Central memory CD4-positive, alpha-beta T cell (primary cell): ENCODE measurements around the gene WDR76.

ENCODE experiments used
- DNase-seq: peaks from one replicate; pipeline ENCODE4 v3.0.0; 2022

WDR76 gene

DNA sequence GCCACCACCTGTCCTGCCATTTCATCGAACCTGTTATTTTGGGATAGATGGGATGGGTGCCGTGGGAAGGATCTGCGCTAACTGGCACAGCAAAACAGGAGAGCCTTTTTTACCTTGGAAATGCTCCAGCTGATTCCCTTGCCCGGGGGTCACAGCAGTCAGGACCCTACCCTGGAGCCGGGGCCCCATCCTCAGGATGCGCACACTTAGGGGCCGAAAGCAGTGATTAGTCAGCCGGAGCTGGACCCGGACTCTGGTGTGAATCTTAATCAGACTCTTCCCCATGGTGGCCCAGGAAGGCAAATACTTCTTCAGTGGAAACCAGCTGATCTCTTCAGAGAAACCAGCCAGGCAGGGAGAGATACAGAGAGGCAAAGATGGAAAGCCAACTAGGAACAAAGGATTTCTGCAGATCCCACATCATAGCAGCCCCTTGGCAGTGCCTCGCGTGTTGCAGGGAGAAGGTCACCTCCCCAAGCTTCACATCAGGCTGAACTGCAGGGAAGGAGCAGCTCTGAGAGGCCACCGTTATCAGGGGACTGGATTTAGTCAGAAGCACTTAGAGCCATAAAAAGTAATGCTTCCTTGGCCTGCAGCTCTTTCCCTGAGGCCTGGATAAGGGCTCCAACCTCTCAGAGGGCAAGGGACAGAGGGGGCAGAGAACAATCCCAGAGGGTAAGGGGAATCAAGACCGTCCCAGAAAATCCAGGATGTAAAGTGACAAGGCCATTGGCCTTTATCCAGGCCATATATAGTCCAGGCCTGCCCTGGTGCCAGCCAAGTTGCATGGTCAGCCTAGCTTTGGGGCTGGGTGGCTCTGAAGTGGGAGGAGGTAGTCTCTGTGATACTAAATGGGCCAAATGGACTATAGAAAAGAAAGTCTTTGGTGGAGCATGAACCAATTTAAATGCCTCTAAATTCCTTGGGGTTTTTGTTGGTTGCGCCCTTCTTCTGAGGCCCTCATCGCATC is 52.9 kb downstream of the WDR76 start:
- no peak for DNase-seq

DNA sequence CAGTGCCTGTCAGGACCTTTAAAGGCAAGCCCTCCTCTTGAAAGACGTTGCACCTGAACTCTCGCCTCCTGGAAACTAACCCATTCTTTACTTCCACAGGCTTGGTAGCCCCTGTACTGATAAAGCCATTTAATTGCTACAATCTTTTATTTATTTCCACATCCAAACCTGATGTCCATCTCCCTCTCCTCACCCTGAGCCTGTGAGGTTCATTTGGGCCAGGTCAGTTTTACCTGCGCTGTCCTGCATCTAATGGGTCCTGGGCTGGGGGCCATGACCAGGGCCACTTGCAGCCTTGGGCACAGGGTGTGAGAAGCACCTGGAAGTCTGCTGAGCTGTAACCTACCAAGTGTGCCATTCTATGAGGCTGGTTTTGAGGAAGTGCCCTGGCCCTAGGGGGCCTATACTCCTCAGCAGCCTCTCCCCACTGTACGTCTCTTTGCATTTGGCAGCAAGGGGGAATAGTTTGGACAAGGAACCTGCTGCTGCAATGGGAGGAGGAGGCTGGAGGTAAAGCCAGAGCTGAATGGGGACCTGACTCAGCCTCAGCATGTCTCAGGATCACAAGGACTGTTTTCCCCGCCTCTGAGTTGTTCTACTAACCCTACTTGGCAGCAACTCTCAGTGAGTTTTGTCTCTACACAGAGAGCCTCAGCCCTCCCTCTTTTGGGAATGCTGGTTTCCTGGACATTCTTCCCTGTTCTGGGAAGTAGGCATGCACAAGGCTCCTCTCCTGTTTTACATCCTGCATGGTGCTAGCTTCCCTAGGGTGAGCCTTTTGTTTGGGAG is 53.8 kb downstream of the WDR76 start:
- DNase-seq, result no peak

DNA sequence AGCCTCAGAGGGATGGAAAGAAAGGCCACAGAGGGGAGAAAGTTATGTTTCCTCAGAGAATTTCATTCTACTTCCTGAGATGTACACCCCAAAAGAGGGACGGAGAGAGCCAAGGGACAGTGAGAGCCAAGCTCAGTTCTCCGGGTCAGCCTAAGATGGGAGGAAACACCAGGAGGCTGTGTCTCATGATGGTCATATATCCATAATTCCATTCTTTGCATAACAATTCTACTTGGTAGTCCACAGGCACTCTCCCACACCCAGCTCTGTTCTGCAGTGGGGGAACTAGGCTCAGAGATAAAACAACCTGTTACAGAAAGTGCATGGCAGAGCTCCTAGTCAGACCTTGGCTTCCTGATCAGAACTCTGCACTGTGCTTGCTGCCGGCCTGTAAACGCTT is 54.4 kb downstream of the WDR76 start:
- DNase-seq, result no peak

DNA sequence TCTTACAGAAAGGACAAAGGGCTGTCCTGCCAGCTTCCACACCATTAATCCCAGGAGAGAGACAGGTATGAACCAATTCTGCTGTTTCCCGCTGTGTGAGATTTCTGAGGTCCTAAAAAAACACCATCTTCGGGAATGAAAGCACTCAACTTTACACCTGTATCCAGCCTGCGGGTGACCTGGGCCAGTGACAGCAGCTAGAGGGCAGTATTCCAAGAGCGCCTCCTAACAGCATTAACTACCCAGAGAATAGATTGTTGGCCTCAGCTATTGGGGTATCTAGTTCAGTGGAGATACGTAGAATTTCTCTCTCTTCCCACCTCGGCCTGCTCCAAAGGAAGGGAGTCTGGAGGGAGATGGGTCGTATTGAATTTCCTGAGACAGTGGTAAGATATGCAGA is 55.1 kb downstream of the WDR76 start:
- no peak for DNase-seq

DNA sequence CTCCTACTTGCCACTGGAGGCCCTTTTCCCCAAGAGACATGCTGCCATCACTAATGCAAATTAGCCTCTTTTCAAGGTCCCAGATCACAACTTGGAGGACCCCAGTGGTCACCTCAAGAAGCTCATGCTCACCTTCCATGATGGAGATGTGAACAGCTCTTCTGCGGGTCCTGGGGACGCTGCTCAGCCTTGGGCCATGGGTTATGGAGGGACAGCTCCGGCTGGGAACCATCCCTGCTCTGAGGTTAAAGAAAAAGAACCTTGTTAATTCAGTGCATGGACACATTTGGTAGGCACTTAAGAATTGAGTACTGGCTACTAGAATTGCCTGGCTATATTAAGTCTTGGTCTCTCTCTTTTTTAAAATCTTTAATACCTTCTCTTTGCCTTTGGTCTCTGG is 56.8 kb downstream of the WDR76 start:
- no peak for DNase-seq

DNA sequence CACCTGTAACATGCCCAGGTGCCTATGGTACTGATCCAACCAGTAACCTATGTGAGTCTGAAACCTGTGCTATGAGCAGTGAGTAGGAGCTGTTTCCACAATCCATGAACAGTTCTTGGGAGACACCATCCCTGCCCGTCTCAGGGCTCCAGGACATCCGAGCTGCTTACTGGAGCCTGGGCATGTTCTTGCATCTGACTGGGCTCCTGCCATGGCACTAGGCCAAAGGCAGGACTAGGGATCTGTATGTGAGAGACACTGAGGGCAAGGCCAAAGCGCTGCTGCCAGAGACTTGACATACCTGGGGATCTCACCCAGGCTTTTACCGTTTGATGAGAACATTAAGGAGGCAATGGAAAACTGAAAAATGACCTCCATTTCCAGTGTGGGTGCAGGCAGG is 59.8 kb downstream of the WDR76 start:
- DNase-seq, result no peak

DNA sequence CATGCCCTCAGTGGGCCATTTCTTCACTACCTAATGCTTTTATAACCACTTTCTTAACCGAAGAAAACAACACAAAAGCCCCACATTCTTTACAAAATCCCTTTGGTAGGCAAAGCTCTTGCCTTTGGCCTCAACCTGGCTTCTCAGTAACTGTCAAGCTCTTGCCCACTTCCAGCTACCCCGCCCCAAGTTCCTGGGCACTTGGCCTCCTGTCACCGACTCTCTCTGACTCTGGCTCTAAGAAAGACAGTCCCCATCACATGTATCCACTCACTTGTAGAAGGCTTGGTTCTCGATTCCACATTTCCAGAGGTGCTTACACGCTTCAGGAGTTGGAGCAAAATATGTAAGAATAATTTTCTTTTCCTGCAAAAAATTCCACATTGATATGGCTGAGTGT is 61.1 kb downstream of the WDR76 start:
- DNase-seq, result no peak

DNA sequence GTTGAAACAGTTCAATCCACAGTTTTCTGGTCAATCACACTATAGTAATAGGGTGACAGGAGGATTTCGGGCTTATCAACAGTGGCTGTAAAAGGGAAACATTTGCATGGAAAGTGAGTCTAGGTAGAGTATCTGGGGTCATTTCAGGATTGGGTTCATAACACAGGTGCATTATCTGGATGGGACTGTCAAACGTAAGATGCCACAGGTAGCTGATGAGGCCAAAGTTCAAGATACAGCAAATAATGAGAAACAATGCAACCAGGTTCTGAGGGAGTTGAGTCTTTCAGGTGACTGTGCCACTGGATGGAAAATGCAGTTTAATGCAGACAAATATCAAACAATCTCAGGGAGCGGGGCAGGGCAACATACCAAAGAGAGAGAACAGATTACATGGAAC is 62.2 kb downstream of the WDR76 start:
- no peak for DNase-seq

DNA sequence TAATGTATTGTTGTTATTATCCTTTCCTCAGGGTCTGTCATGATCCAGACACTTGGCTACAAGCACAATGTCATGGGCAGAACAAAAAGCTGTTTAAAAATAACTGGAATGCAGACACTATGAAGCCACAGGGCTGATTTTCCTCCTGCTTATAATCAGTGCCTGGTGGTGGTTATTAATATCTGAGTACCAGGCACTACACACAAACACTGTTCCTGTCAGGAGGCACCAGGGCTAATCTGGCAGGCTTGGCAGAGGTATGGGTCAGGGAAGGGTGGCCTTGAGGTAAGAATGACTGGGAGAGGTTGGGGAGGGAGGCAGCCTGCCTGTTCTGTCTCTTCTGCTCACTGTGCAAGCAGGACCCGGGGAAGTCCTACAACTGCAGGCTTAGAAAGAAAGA is 67.2 kb downstream of the WDR76 start:
- DNase-seq, result no peak

DNA sequence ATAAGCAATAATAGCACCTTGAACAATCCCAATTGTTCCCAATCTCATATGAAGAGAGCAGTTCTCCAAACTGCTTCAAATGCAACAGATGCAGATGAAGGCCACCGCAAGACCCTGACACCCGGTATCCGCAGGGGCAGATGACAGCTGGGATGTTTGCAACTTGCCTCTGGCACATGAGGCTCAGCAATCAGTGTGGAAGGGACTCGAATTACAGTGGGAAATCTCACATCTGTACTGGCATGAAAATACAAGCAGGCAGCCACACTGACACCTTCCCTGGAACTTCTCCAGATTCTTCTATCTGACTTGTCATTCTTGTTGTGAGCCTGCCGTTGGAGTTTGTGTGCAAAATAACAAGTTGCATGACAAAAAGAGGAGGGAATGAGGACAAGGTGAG is 68.8 kb downstream of the WDR76 start:
- DNase-seq, result no peak

DNA sequence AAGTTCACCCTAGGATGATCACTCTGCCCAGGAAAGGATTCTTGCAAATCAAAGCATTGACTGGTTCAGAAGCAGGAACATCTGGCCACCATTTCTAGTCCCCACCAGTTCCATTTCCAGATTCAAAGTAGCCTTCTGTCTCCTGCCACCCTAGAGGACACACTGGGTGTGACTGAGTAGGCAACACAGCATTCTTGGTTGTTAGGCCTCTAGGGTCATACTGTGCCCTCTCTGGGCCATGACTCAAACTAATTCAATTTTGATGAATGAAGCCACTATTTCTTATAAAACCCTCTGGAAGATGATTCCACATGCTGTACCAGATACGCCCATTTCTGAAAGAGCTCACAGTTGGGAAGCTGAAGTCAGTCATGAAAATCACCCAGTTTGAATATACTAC is 69.7 kb downstream of the WDR76 start:
- DNase-seq, result no peak

DNA sequence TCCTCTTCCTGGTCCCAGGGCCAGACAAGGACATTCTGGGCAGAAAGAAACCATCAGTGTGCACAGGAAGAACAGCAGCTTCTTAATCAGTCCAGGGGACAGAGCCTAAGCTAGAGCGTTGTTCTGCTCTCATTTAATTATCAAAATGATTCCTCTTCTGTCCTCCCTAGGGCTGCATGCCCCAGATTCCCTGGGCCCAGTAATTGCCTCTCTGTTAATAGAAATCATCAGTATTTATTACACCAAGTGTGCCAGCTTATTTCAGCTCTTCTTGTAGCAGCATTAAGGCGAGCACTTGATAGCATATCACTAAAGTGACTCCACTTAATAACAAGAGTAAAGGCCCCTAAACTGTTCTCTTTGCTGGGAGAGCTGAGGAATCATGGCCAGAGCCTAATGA is 72.1 kb downstream of the WDR76 start:
- DNase-seq, result no peak

DNA sequence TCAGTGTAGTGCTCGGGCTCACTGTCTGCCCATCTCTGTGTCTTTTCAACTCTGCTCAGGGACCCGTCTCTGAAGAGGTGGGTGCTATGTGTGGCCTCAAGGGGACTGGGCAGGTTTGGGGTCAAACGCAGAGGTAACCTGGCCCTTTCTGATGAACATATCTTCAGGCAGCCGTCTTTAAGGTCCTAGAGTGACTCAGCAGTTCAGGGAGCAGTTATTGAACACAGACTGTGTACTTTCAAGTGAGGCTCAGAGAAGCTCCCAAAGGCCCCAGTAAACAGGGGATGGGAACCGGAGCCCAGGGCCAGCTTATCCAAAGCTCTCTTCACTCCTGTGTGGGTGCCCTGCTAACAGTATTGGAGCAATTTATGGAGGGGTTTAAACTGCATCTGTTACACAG is 73.1 kb downstream of the WDR76 start:
- DNase-seq, result no peak

DNA sequence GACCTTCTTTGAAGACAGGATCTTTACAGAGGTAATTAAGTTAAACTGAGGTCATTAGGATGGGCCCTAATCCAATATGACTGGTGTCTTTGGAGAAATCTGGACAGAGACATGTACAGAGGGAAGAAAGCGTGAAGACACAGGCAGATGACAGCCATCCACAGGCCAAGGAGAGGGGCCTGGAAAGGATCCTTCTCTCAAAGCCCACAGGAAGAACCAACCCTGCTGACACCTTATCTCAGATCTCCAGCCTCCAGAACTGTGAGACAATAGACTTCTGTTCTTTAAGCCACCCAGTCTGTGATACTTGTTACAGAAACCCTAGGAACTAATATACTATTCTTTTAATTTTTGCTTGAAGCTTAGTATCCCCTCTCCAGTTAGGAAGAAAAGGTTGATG is 74.2 kb downstream of the WDR76 start:
- no peak for DNase-seq

DNA sequence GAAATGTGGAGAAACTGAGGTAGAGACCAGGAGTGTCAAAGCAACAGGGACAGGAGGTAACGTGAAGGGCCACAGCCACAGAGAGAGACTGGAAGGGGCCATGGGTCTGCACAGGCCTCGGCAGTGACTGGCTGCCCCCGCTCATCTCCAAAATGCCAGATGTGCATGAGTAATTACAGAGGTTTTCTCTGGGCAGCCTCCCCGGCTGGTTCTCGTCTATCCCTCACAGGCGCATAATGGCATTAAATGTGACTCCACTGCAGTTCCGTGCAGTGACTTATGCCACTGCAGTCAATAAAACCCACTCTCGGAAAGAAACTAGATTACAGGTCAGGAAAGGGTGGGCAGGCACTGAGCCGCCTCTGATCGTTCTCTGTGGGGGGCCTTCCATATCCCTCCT is 74.7 kb downstream of the WDR76 start:
- no peak for DNase-seq

DNA sequence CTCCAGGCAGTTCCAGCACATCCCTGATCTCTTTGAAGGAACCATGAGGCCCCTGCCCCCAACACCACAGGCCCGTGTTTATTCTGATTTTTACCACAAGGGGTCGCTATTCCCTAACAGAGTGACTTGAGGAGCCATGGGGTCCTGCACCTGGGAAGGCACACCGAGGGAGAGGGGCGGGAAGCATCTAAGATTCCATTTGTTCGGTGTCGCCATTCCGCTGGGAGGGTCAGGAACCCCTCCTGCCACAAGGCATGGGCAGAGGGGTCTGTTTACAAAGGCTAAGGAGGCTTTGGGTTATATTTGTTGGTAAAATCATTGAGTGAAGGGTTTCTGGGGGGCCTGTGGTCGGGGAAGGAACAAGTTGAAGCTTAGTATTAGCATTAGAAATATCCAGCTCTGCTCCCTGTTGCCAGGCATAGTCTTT is 77.1 kb downstream of the WDR76 start:
- peak; percentile 37 for DNase-seq

DNA sequence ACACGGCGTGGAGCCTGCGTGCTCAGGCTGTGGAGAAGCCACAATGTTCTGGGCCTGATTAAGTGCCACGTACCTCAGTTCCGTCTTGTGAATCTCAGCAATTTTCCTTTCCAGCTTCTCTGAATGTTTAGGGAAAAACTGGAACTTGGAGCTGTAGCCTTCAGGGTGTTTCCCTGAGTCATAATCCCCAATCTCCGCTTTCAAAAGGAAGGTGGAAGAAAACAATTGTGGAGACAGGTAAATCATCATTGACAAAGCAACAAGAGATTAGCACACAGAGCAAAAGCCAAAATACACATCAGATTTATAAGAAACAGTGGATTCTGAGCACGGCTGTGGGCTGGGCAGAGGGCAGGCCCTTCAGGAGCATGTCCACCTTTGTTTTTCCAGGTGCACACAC is 79.0 kb downstream of the WDR76 start:
- DNase-seq, result no peak

DNA sequence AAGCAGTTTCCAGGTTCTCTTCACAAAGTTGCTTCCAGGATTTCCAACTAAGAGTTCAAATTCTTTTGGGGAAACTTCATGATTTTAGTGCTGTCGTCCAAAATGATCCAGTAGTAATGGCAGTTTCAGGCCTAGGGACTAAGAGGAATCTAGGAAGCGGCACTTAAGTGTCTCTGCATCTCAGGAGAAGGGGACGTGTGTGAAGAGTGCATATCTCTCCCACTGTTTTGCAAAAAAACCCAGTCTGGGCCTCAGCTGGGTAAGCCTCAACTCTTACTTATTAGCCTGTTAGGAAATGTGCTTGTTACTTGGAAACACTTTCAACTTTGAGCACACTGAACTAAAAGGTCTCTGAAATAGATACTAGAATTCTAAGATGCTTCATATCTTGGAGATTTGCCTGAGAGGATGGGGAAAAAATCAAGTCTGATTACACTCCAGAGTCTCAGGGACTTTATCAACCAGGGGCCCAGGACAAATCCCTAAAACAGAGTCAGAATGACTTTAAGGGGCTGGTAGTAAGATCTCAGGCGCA is 81.8 kb downstream of the WDR76 start:
- DNase-seq, result no peak

DNA sequence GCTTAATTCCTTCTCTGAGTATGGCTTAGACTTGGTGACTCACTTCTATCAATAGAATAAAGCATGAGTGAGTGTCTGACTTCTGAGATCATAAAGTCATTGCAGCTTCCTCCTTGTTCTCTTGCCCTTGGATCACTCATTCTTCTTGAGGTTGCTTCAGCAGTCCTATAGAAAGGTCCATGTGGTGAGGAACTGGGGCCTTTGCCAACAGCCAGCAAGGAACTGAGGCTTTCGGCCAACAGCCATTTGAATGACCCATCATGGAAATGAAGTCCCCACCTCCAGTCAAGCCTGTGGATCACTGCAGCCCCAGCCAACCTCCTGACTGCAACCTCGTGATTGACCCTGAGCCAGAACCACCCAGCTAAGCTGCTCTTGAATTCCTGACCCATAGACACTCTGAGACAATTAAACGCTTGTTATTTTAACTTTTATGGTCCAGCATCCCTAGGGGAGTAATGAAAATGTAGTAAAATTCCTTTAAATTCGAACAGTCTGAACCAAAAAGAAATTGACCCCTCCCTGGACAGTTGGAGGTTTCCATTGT is 84.5 kb downstream of the WDR76 start:
- DNase-seq, result no peak

DNA sequence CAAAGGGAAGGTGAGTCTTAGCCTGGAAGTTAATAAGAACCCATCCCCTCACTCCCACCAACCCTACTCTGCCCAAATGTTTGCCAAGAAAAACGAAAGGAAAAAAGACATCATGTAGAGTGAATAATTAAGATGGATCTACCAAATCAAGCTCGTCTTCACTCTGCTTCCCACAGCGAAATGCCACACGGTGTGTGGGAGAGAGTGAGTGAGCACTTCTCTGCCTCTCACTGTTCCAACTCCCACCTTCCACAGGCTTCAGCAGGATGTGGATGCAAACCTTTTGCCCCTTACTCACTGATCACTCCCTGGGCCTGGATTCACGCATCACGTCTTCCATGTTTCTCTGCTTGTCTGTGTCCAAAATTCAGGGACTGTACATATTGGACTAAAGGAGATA is 85.4 kb downstream of the WDR76 start:
- no peak for DNase-seq

DNA sequence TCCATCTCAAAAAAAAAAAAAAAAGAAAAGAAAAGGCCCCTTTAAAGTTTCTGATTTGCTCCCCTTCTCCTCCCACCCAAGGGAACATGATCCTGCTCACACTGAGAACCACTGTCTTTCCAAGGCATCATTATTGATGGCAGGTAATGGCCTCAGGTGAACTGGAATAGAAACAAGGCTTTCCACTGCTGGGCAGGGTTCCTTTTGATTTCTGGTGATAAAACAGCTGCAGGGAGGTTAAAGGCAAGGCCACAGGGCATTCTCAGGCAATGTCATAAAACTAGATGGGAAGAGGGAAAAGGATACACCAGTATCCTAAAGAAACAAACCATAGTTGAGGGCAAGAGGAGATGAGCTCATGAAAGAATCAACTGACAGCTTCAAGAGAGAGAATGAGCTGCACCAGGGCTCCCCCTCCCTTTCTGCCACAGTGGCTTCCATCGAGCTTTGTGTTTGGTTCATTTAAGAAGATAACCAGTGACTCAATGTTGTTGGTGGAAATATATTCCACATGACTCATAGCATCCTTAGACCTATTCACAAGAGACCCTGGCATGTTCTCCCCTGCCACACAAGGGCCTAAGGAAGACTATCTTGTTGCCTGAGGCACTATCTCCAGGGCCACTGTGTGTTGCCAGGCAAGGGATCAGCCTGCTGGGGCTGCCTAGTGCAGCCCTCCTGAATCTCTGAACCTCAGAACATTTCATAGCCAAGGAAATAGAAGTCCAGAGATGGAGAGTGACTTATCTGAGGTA is 86.4 kb downstream of the WDR76 start:
- DNase-seq, result no peak

DNA sequence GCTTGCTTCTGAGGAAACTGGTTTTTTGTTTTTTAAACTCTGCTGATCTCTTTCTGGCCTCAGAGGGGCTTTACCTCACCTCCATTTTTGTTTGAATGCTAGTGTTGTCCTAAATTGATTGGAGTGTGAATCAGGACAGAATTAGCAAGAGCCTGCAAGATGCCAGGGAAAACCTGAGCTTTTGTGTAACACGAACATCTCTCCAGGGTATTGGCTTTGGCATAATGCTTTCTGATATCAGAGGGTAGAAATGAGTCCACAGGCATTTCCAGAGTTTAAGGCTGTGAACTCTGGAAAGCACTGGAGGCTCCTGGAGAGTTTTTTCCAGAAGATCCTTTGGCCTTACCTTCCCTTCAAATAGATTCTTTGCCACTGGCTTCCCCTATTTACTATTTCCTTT is 87.1 kb downstream of the WDR76 start:
- no peak for DNase-seq
